HepG2 (cell line): ENCODE results near the gene MFSD6. TPM values are rescaled to one million over a fixed set of nuclear protein-coding genes. Genes with fewer than 3 reads are reported as not detected.

Source experiments
- ATAC-seq: fragments of 200-7000 bp; cut with Tn5 transposase; 3 replicates; pipeline ENCODE4 v1.9.1; 2020; ENCODE audit warnings: mild to moderate bottlenecking, moderate library complexity
- BruUV-seq: library from RNA; stranded (reverse); fragments of 400-500 nt; replicated peaks from 2 replicates; lab custom pipeline; 2021; lab: Mats Ljungman, UMichigan
- CTCF ChIA-PET: fragments of 300-600 bp; formaldehyde crosslinking; extraction: SDS; loops from one replicate; lab custom pipeline; 2021; ENCODE audit warnings: low total read pairs, inconsistent platforms, low intra/inter-chr PET ratio; lab: Yijun Ruan, JAX
- POLR2A ChIA-PET: fragments of 350-600 bp; sonication (Branson Sonifier 250); formaldehyde crosslinking; loops from one replicate; lab custom pipeline; 2020; ENCODE audit warnings: antibody characterized with exemption, inconsistent platforms; lab: Yijun Ruan, JAX
- DNase-seq: peaks from one replicate; pipeline ENCODE4 v3.0.0-alpha.2; 2015; ENCODE audit warnings: low spot score
- FAIRE-seq: peaks from 3 replicates; lab custom pipeline; 2011; peaks lifted over from hg19 to GRCh38; lab: Jason Lieb, UNC
- H2AFZ ChIP-seq: one replicate; pipeline ENCODE4 v1.6.1; 2011; ENCODE audit warnings: low read length, inconsistent platforms
- H3K27ac ChIP-seq: fragments of 300-600 bp; 3 replicates; pipeline ENCODE4 v1.8.0; 2011; ENCODE audit warnings: mixed run types, mild to moderate bottlenecking, mixed read lengths, low read length, inconsistent platforms; ENCODE audit not compliant: insufficient read depth; ENCODE audit errors: extremely low read length
- H3K27me3 ChIP-seq, 2 experiments: fragments of 200-600 bp in 1 of 2; 2 replicates in 1 of 2; 3 replicates in 1 of 2; pipeline versions ENCODE4 v1.6.0 to v1.8.0; 2011; ENCODE audit warnings: low read length in 2 of 2, mild to moderate bottlenecking in 2 of 2, moderate library complexity in 2 of 2, inconsistent platforms in 1 of 2; ENCODE audit not compliant: insufficient read depth in 2 of 2, control insufficient read depth in 1 of 2
- H3K36me3 ChIP-seq, 2 experiments: fragments of 200-600 bp in 1 of 2; replicated peaks in 1 of 2; 2 replicates in 1 of 2; 3 replicates in 1 of 2; pipeline versions ENCODE4 v1.5.1 to v1.8.0; 2011; ENCODE audit warnings: low read length in 2 of 2, inconsistent platforms in 1 of 2; ENCODE audit not compliant: insufficient read depth in 2 of 2, control insufficient read depth in 1 of 2
- H3K4me1 ChIP-seq: 2 replicates; pipeline ENCODE4 v1.5.1; 2012; ENCODE audit warnings: low read length, inconsistent platforms; ENCODE audit not compliant: insufficient read depth
- H3K4me2 ChIP-seq: 2 replicates; pipeline ENCODE4 v1.6.0; 2011; ENCODE audit warnings: low read depth, low read length, inconsistent platforms
- H3K4me3 ChIP-seq, 3 experiments: fragments of 200-600 bp in 1 of 3; sonication (generic), shearing (Covaris generic) in 1 of 3; replicated peaks in 1 of 3; 2 replicates each; pipeline ENCODE4 v1.5.1; 2011 to 2016; ENCODE audit warnings: low read length in 3 of 3, inconsistent platforms in 2 of 3, low read depth in 2 of 3, mild to moderate bottlenecking in 2 of 3, control low read depth in 1 of 3, mixed read lengths in 1 of 3; ENCODE audit not compliant: insufficient read depth in 1 of 3
- H3K79me2 ChIP-seq: one replicate; pipeline ENCODE4 v1.6.1; 2011; ENCODE audit warnings: low read length, inconsistent platforms; ENCODE audit not compliant: insufficient read depth
- H3K9ac ChIP-seq: 2 replicates; pipeline ENCODE4 v1.6.0; 2011; ENCODE audit warnings: mild to moderate bottlenecking, low read depth, low read length, inconsistent platforms; ENCODE audit not compliant: insufficient read depth
- H3K9me3 ChIP-seq: 2 replicates; pipeline ENCODE4 v1.5.1; 2012; ENCODE audit warnings: mild to moderate bottlenecking, low read length
- H4K20me1 ChIP-seq: 2 replicates; pipeline ENCODE4 v1.6.0; 2011; ENCODE audit warnings: inconsistent platforms, mild to moderate bottlenecking, low read length, moderate library complexity; ENCODE audit not compliant: insufficient read depth
- ARNTL ChIP-seq: sonication (generic); formaldehyde crosslinking; IDR thresholded peaks from 2 replicates; pipeline ENCODE4 v1.4.0; 2020; ENCODE audit warnings: mild to moderate bottlenecking, missing genetic modification reagents
- CBX5 ChIP-seq: sonication (generic); formaldehyde crosslinking; IDR thresholded peaks from 2 replicates; pipeline ENCODE4 v1.4.0; 2020; ENCODE audit warnings: missing genetic modification reagents, borderline replicate concordance
- EEA1 ChIP-seq: sonication (generic); formaldehyde crosslinking; IDR thresholded peaks from 2 replicates; pipeline ENCODE4 v1.5.1; 2020; ENCODE audit warnings: mild to moderate bottlenecking, missing genetic modification reagents, borderline replicate concordance
- MAFK ChIP-seq, 2 experiments: IDR thresholded peaks in 1 of 2; conservative IDR thresholded peaks in 1 of 2; 2 replicates each; pipeline ENCODE4 v1.6.1; 2011; ENCODE audit warnings: improper control_type of control experiment in 2 of 2, low read length in 2 of 2
- MTERF4 ChIP-seq: sonication (generic); formaldehyde crosslinking; IDR thresholded peaks from 2 replicates; pipeline ENCODE4 v1.8.0; 2023; ENCODE audit warnings: mild to moderate bottlenecking, missing genetic modification reagents
- NPAS2 ChIP-seq: sonication (generic); formaldehyde crosslinking; IDR thresholded peaks from 2 replicates; pipeline ENCODE4 v1.8.0; 2022; ENCODE audit warnings: mild to moderate bottlenecking, missing genetic modification reagents, borderline replicate concordance
- NR2F2 ChIP-seq: IDR thresholded peaks from 2 replicates; pipeline ENCODE4 v1.6.1; 2012; ENCODE audit warnings: low read depth, inconsistent platforms, borderline replicate concordance
- PRDM10 ChIP-seq: sonication (generic); formaldehyde crosslinking; IDR thresholded peaks from 2 replicates; pipeline ENCODE4 v1.4.0; 2020; ENCODE audit warnings: low read depth, missing genetic modification reagents
- SMARCE1 ChIP-seq: fragments of 450-650 bp; IDR thresholded peaks from 2 replicates; pipeline ENCODE4 v1.6.1; 2017; ENCODE audit warnings: borderline replicate concordance
- SNAPC5 ChIP-seq: sonication (generic); formaldehyde crosslinking; IDR thresholded peaks from 2 replicates; pipeline ENCODE4 v1.8.1; 2023; ENCODE audit warnings: mild to moderate bottlenecking, missing genetic modification reagents, borderline replicate concordance
- SP5 ChIP-seq: IDR thresholded peaks from 2 replicates; pipeline ENCODE4 v1.6.1; 2016; ENCODE audit warnings: low read depth, borderline replicate concordance
- XRCC5 ChIP-seq: fragments of 200-400 bp; formaldehyde crosslinking; optimal IDR thresholded peaks from 2 replicates; pipeline ENCODE3; 2017; ENCODE audit warnings: mild to moderate bottlenecking, low read length
- ZBTB20 ChIP-seq: sonication (generic); formaldehyde crosslinking; IDR thresholded peaks from 2 replicates; pipeline ENCODE4 v1.8.1; 2023; ENCODE audit warnings: missing genetic modification reagents, low read depth, mild to moderate bottlenecking, borderline replicate concordance
- ZBTB21 ChIP-seq: sonication (generic); formaldehyde crosslinking; IDR thresholded peaks from 2 replicates; pipeline ENCODE4 v1.4.0; 2020; ENCODE audit warnings: missing genetic modification reagents
- ZFP37 ChIP-seq: sonication (generic); formaldehyde crosslinking; IDR thresholded peaks from 2 replicates; pipeline ENCODE4 v1.4.0; 2020; ENCODE audit warnings: missing genetic modification reagents, borderline replicate concordance
- ZNF432 ChIP-seq: sonication (generic); formaldehyde crosslinking; IDR thresholded peaks from 2 replicates; pipeline ENCODE4 v1.5.0; 2020; ENCODE audit warnings: missing genetic modification reagents, mild to moderate bottlenecking, borderline replicate concordance
- ZNF615 ChIP-seq: sonication (generic); formaldehyde crosslinking; IDR thresholded peaks from 2 replicates; pipeline ENCODE4 v1.5.0; 2020; ENCODE audit warnings: mild to moderate bottlenecking, missing genetic modification reagents, borderline replicate concordance
- ZNF768 ChIP-seq: sonication (generic); formaldehyde crosslinking; IDR thresholded peaks from 2 replicates; pipeline ENCODE4 v1.4.0; 2020; ENCODE audit warnings: missing genetic modification reagents
- ZSCAN29 ChIP-seq: sonication (generic); formaldehyde crosslinking; conservative IDR thresholded peaks from 2 replicates; pipeline ENCODE4 v1.4.0; 2020; ENCODE audit warnings: mild to moderate bottlenecking, missing genetic modification reagents
- WGBS: methylation state at CpG from one replicate; pipeline ENCODE4 v1.1.6; 2017; ENCODE audit warnings: low lambda C conversion rate; 5-methylcytosine and 5-hydroxymethylcytosine counted together
- in situ Hi-C: cut with HindIII; loops from 2 replicates; pipeline ENCODE4 v1.10.0; 2017; ENCODE audit warnings: low pct_unique_long_range_greater_than_20kb; ENCODE audit not compliant: extremely low pct_ligation_motif_present
- intact Hi-C: fragments of 100-400 bp; cut with micrococcal nuclease; formaldehyde crosslinking; loops from one replicate; pipeline ENCODE4 v1.10.0; 2022; ENCODE audit not compliant: unreplicated experiment
- polyA plus RNA-seq, 8 experiments: library from polyadenylated mRNA; depleted of rRNA in 3 of 8; stranded (reverse) in 7 of 8; unstranded in 1 of 8; fragments of >200 nt; fragmentation: Illumina TruSeq in 4 of 8; extraction: Trizol in 4 of 8; gene quantifications; 2 replicates each; pipeline versions ENCODE4 v1.2.1 to v1.2.3, GENCODE V29; 2011 to 2016; ENCODE audit warnings: low read depth in 4 of 8, missing spikeins in 1 of 8, mixed read lengths in 1 of 8; ENCODE audit not compliant: insufficient read depth in 1 of 8
- total RNA-seq, 5 experiments: library from RNA; depleted of rRNA; stranded (reverse); fragments of >200 nt; fragmentation: Illumina TruSeq; extraction: Trizol; gene quantifications; 2 replicates each; pipeline ENCODE4 v1.2.3, GENCODE V29; 2016; ENCODE audit warnings: low read depth in 1 of 5

MFSD6 gene
- total and polyA plus RNA-seq, 2 of the 13 experiments (the other 11 are each of a cell fraction or from before 2014, with no cell fraction given) = 0.92 to 1.4 TPM

- no peak for TF ChIP-seq PRDM10 (CRISPR knock-in tag)
- no peak for TF ChIP-seq ZNF432 (CRISPR knock-in tag)
- no peak for TF ChIP-seq NPAS2 (CRISPR knock-in tag)
- TF ChIP-seq, all 625 proteins: peak for 0
Observed at GRCh38 chr2:190460487-190460886, 52.3 kb downstream of the MFSD6 start (continued).

- ChIA-PET CTCF (no interaction called here), POLR2A (no interaction called here)
- Histone ChIP-seq H3K36me3 (no peaks in the 10 kb centered on the region), H3K9ac (no peak overlapping the region), H3K27ac (no peak overlapping the region), H2AFZ (no peak overlapping the region), H3K4me2 (no peak overlapping the region), H4K20me1 (no peaks in the 10 kb centered on the region), H3K79me2 (no peaks in the 10 kb centered on the region), H3K4me1 (peaks cover 12% of the 10 kb centered on the region), H3K27me3 (no peaks in the 10 kb centered on the region), H3K4me3 (no peak overlapping the region), H3K9me3 (no peaks in the 10 kb centered on the region)
- no peak for ATAC-seq
- in situ Hi-C loops = no loop called here
- WGBS = 50% methylated on average over 2 of the region's 2 CpGs
- no peak for FAIRE-seq
- DNase-seq = no peak
- intact Hi-C loops = no loop called here
- TF ChIP-seq ARNTL (CRISPR knock-in tag) (no peak), SNAPC5 (CRISPR knock-in tag) (no peak), ZSCAN29 (no peak), SP5 (CRISPR knock-in tag) (no peak), EEA1 (CRISPR knock-in tag) (no peak), ZBTB21 (CRISPR knock-in tag) (no peak), ZNF615 (CRISPR knock-in tag) (no peak), ZNF768 (CRISPR knock-in tag) (no peak), CBX5 (no peak), ZBTB20 (no peak), ZFP37 (CRISPR knock-in tag) (no peak), NR2F2 (no peak), MTERF4 (CRISPR knock-in tag) (no peak), MAFK (conservative IDR thresholded peaks at IDR 0.05 in 1 of 2, IDR thresholded peaks at IDR 0.05 in 1 of 2; ENCODE audit: low read length in 2 of 2) (no peak), SMARCE1 (no peak), XRCC5 (no peak)
- no TSS peak for BruUV-seq
Observed at GRCh38 chr2:190462181-190462580, 54.0 kb downstream of the MFSD6 start.
